GM04504 (cell line): ENCODE data around the gene HSPH1.

Source experiments
- DNase-seq: peaks from one replicate; pipeline ENCODE4 v3.0.0-alpha.2; 2012; ENCODE audit warnings: low read depth

The HSPH1 gene

GRCh38 chr13:31161557-31162150, at the start of gene HSPH1:
Gene HSPH1 (minus strand): TSS chr13:31161904. CDS start chr13:31161582, 322 bp downstream.
- peak; percentile 96 for DNase-seq

GRCh38 chr13:31209841-31210210, 48.1 kb upstream of the HSPH1 start:
- no peak for DNase-seq

GRCh38 chr13:31209172-31209840, 47.6 kb upstream of the HSPH1 start:
- peak; percentile 37 for DNase-seq

GRCh38 chr13:31208559-31209122, 46.9 kb upstream of the HSPH1 start:
- no peak for DNase-seq

GRCh38 chr13:31207661-31208552, 46.2 kb upstream of the HSPH1 start:
- peak; percentile 23 for DNase-seq

GRCh38 chr13:31204592-31204991, 42.9 kb upstream of the HSPH1 start:
- DNase-seq, result peak; percentile 27

- DNase-seq, result peak; percentile 20
These were observed 39.8 kb upstream of the HSPH1 start for GRCh38 chr13:31201341-31202031.

- DNase-seq, result no peak
These were observed 38.9 kb upstream of the HSPH1 start for GRCh38 chr13:31200637-31200971.

GRCh38 chr13:31199849-31200636, 38.3 kb upstream of the HSPH1 start, which contains the start of gene B3GLCT:
Gene B3GLCT (plus strand): TSS chr13:31199975. CDS start chr13:31200085, 110 bp downstream.
- peak; percentile 63 for DNase-seq

- no peak for DNase-seq
These were observed 37.8 kb upstream of the HSPH1 start for GRCh38 chr13:31199527-31199848.

- DNase-seq, result no peak
These were observed 36.8 kb upstream of the HSPH1 start for GRCh38 chr13:31198519-31198918.

- no peak for DNase-seq
These were observed 35.3 kb upstream of the HSPH1 start for GRCh38 chr13:31196992-31197391.

- DNase-seq, result no peak
These were observed 33.9 kb upstream of the HSPH1 start for GRCh38 chr13:31195616-31196015.

GRCh38 chr13:31192306-31192705, 30.6 kb upstream of the HSPH1 start:
- no peak for DNase-seq

GRCh38 chr13:31191748-31192147, 30.0 kb upstream of the HSPH1 start:
- DNase-seq, result no peak

- DNase-seq, result no peak
These were observed 23.4 kb upstream of the HSPH1 start for GRCh38 chr13:31184981-31185645.

- no peak for DNase-seq
These were observed 22.7 kb upstream of the HSPH1 start for GRCh38 chr13:31184451-31184850.

GRCh38 chr13:31182987-31183386, 21.3 kb upstream of the HSPH1 start:
- no peak for DNase-seq

GRCh38 chr13:31179754-31180153, 18.1 kb upstream of the HSPH1 start:
- DNase-seq, result no peak

GRCh38 chr13:31179241-31179640, 17.5 kb upstream of the HSPH1 start:
- no peak for DNase-seq
